Eye (tissue), 1 donor: ENCODE data around the gene NUDT8.
"Not testable (repeated sequence)": the region's sequence is repeated elsewhere in the genome, so short reads cannot be mapped to it uniquely, and the experiment has no call there.

Source experiments
- DNase-seq: peaks from one replicate; pipeline ENCODE4 v3.0.0-alpha.2; 2015

Gene NUDT8

GRCh38 chr11:67641338-67642172 is 11.8 kb upstream of the NUDT8 start:
- DNase-seq: no peak

GRCh38 chr11:67640758-67641337 is 11.1 kb upstream of the NUDT8 start:
- no peak for DNase-seq

- peak; percentile 91 for DNase-seq
These were observed 10.5 kb upstream of the NUDT8 start for GRCh38 chr11:67640021-67640757.

GRCh38 chr11:67639438-67639859 is 9.7 kb upstream of the NUDT8 start, which contains the start of gene TBX10:
Gene TBX10, minus strand, starts transcription at chr11:67639763. Its CDS starts 291 bp downstream, at chr11:67639472.
- DNase-seq: no peak

DNA sequence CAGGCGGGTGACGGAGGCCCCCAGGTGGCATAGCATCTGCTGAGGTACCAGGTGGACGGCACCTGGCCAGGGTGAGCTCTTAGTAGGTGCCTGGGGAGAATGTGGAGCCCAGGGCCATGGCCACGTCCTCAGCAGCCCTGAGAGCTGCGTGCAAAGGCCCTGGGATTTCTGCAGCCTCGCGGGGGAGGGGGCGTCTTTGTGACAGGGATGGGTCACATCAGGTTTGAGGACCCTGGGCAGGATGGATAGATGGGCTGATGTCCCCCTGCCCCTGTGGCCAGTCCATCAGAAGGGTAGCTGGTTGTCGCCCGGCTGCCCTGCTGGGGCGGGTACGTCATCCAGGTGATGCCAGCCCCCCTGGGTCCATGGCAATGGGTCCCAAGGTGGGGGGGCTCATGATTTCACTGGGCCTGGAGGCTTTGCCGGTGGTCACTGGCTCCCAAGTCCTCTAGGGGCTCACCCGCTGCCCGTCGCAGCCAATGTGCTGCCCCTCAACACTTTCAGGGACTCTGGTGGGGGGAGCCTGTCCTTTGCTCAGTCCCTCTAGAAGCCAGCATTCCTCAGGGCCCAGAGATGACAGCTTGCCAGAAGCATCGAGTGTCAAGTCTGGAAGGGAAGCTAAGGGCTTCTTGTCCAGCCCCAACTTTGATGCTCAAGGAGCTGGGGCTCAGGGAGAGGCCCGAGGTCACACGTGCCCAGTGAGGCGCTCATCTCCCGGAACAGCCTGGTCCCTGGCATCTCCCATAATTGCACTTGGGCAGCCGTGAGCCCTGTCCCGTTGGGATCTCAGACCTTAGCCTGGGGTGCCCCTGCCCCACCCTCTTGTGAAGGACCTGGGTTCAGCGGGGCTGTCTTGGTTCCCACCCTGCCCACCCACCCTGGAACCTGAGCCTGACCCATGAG is 9.0 kb upstream of the NUDT8 start:
- DNase-seq: no peak

DNA sequence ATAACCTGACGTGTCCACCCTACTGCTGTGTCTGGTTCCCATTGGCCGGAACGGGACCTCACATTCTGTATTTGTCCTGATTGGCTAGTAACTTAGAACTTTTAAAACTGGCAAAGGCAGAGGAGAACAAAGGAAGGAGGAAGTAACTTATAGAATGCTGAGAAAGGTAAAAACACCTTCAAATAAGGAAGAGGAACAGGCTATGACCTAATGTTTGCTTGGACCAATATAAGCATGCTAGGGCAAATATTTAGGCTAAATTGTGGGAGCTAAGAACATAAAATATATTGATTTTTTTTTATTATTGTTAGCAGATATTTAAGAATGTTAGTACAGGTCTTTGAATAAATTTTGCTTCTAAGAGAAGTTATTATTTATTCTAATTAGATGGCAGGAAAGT is 7.7 kb upstream of the NUDT8 start:
- not testable (repeated sequence) for DNase-seq

- no peak for DNase-seq
These were observed 7.2 kb upstream of the NUDT8 start for GRCh38 chr11:67636962-67637361.

- DNase-seq: no peak
These were observed 5.4 kb upstream of the NUDT8 start for GRCh38 chr11:67635231-67635521.

GRCh38 chr11:67634366-67635230 is 4.9 kb upstream of the NUDT8 start:
- DNase-seq: no peak

GRCh38 chr11:67633758-67634365 is 4.1 kb upstream of the NUDT8 start:
- DNase-seq: no peak

GRCh38 chr11:67632982-67633755 is 3.4 kb upstream of the NUDT8 start:
- no peak for DNase-seq

GRCh38 chr11:67632175-67632981 is 2.6 kb upstream of the NUDT8 start:
- no peak for DNase-seq

- DNase-seq: no peak
These were observed 2.1 kb upstream of the NUDT8 start for GRCh38 chr11:67631853-67632174.

DNA sequence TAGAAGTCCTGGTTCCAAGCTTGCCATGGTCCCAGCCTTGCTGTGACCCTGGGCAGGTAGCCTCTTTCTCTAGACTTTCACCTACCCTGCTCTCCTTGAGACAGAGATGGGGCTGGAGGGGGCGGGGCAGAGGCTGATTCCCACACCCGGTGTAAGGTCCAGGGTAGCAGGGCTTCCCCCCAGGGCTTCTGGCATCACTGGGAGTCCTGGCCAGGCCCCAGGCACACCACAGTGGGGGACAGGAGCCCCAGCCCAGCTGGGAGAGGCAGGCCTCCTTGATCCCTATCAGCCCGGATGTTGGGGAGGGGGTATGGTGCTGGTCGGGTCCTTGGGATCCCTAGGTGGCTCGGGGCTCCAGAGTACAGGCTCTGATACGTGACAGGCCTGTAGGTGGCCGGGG is 1.7 kb upstream of the NUDT8 start:
- no peak for DNase-seq

GRCh38 chr11:67630943-67631331 is 1.2 kb upstream of the NUDT8 start:
- DNase-seq: no peak

- DNase-seq: peak; percentile 99
These were observed 648 bp upstream of the NUDT8 start for GRCh38 chr11:67630228-67630942.

GRCh38 chr11:67628710-67629385 is 889 bp downstream of the NUDT8 start:
- DNase-seq: no peak

DNA sequence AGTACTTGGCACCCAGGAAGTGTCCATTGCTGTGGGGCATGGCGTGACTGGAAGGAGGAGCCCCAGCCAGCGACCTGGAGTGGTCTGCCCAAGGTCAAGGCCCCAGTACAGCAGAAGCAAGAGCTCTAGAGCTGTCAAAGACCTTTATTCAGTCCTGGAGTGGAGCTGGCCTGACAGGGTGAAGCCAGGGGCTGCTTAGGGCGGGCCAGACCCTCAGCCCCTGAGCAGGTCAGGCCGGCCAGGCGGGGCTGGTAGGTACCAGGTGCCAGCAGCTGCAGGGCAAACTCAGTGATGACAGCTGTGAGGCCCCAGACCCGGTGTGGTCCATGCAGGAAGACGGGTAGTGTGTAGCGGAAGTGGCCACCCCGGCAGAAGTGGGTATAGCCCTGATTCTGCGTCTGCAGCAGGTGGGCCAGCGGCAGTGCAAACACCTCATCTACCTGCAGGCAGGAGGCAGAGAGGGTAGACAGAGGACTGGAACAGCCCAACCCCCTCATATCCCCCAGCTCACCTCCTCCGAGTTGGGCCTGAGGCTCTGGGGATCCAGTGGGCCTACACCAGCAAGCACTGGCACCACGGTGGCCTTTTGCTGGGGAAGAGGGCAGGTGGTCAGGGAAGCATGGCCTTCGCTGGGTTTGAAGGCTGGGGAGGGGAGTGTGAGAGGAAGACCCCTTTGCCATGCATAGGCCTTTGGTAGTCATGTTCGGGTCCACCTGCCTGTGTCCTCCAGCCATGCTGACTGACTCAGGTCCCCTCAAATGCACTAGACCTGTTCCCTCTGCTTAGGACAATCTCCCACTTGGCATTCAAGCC is 1.7 kb downstream of the NUDT8 start:
- no peak for DNase-seq
